ENCODE data around the gene TMEM123.
A peak's percentile ranks its signal among the peaks of the same experiment; 100 is the strongest.
"Not testable (repeated sequence)": the region's sequence is repeated elsewhere in the genome, so short reads cannot be mapped to it uniquely, and the experiment has no call there.

TMEM123 gene

DNA sequence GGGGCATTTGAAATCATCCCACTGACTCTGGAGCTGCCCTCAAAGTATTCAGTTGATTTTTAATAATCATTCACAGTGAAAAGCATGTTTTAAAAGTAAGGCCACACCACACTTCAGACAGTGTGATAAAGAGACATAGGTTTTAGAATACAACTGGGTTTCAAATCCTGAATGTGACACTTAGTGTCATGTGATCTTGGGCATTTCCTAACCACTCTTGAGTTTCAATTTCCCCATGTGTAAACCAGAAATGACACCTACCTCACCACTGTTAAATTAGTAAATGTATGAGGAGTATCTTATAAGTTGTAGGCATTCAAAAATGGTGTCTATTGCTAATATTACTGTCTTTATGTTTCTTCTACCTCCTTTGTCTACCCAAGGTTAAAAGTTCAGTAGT, 5.4 kb downstream of the TMEM123 start:
- no peak for TF ChIP-seq PAX5 (IDR thresholded peaks at IDR 0.05; ENCODE audit: insufficient read depth, low read length, severe bottlenecking)
- no peak for TF ChIP-seq SPI1 (IDR thresholded peaks at IDR 0.05; ENCODE audit: low read depth, low read length)
- TF ChIP-seq TAF1 (IDR thresholded peaks at IDR 0.05; ENCODE audit: low read depth, low read length) = no peak
- DNase-seq (ENCODE audit: insufficient read length, low spot score) (no peak), FAIRE-seq (peak; percentile 5)

DNA sequence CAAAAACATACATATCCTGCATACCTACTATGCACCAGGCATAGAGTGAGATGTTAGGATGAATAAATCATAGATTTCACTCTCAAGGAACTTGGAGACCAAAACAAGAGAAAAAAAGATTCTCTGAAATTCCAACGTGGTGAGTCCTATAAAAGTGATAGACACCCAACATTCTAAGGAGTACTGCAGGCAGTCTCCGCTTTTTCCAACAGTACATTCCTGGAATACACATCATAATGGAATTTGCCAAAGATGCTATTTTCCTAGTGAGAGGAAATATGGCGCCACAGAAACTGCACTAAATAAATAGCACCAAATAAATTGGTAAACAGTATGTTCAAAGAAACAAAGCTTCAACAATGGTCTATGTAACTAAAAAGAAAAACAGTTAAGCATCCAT, 6.0 kb downstream of the TMEM123 start:
- TF ChIP-seq POLR2A (IDR thresholded peaks at IDR 0.05; ENCODE audit: low read depth, low read length) = no peak
- TF ChIP-seq POU2F2 (IDR thresholded peaks at IDR 0.05; ENCODE audit: low read depth, low read length) = no peak
- no peak for TF ChIP-seq SPI1 (IDR thresholded peaks at IDR 0.05; ENCODE audit: low read depth, low read length)
- TF ChIP-seq PAX5 (IDR thresholded peaks at IDR 0.05; ENCODE audit: insufficient read depth, low read length, severe bottlenecking) = no peak
- TF ChIP-seq POLR2AphosphoS5 (IDR thresholded peaks at IDR 0.05; ENCODE audit: low read depth, low read length) = no peak
- no peak for TF ChIP-seq TAF1 (IDR thresholded peaks at IDR 0.05; ENCODE audit: low read depth, low read length)
- no peak for DNase-seq (ENCODE audit: insufficient read length, low spot score)
- FAIRE-seq = no peak

DNA sequence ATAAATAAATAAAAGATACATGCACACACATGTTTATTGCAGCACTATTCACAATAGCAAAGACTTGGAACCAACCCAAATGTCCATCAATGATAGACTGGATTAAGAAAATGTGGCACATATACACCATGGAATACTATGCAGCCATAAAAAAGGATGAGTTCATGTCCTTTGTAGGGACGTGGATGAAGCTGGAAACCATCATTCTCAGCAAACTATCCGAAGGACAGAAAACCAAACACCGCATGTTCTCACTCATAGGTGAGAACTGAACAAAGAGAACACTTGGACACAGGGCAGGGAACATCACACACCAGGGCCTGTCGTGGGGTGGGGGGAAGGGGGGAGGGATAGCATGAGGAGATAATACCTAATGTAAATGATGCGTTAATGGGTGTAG, 7.9 kb downstream of the TMEM123 start:
- FAIRE-seq = not testable (repeated sequence)

DNA sequence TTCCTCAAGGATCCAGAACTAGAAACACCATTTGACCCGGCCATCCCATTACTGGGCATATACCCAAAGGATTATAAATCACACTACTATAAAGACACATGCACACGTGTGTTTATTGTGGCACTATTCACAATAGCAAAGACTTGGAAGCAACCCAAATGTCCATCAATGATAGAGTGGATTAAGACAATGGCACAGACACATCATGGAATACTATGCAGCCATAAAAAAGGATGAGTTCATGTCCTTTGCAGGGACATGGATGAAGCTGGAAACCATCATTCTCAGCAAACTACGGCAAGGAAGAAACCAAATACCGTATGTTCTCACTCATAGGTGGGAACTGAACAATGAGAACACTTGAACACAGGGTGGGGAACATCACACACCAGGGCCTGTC, 8.4 kb downstream of the TMEM123 start:
- DNase-seq (ENCODE audit: insufficient read length, low spot score); FAIRE-seq: not testable (repeated sequence)

More for the DNA sequence above, 7.9 kb downstream of the TMEM123 start:
- not testable (repeated sequence) for DNase-seq (ENCODE audit: insufficient read length, low spot score)

DNA sequence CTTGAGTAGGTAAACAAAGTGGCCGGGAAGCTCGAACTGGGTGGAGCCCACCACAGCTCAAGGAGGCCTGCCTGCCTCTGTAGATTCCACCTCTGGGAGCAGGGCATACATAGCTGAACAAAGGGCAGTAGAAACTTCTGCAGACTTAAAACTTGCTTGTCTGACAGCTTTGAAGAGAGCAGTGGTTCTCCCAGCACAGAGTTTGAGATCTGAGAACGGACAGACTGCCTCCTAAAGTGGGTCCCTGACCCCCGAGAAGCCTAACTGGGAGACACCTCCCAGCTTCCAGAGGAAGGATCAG, 13.6 kb downstream of the TMEM123 start:
- not testable (repeated sequence) for FAIRE-seq; DNase-seq (ENCODE audit: insufficient read length, low spot score)

DNA sequence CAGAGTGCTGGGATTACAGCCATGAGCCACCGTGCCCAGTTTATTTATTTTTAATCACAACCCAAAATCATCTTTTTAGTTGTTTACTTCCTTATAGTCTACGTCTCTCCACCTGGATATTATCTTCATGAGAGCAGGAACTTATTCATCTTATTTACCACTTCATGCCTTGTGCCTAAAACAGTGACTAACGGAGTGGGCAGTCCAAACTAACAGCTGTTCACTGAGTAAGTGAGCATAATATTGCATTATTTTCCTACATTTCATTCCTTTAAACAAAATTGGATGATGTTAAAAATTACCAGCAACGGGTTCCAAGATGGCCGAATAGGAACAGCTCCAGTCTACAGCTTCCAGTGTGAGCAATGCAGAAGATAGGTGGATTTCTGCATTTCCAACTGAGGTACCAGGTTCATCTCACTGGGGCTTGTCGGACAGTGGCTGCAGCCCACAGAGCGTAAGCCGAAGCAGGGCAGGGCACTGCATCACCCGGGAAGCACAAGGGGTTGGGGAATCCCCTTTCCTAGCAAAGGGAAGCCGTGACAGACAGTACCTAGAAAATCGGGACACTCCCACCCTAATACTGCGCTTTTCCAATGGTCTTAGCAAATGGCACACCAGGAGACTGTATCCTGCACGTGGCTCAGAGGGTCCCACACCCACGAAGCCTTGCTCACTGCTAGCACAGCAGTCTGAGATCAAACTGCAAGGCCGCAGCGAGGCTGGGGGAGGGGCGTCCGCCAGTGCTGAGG, 14.1 kb downstream of the TMEM123 start:
- TF ChIP-seq TAF1 (IDR thresholded peaks at IDR 0.05; ENCODE audit: low read depth, low read length) = no peak
- no peak for TF ChIP-seq SPI1 (IDR thresholded peaks at IDR 0.05; ENCODE audit: low read depth, low read length)
- TF ChIP-seq PAX5 (IDR thresholded peaks at IDR 0.05; ENCODE audit: insufficient read depth, low read length, severe bottlenecking) = no peak
- TF ChIP-seq POU2F2 (IDR thresholded peaks at IDR 0.05; ENCODE audit: low read depth, low read length) = no peak
- no peak for TF ChIP-seq POLR2AphosphoS5 (IDR thresholded peaks at IDR 0.05; ENCODE audit: low read depth, low read length)
- no peak for TF ChIP-seq POLR2A (IDR thresholded peaks at IDR 0.05; ENCODE audit: low read depth, low read length)
- no peak for DNase-seq (ENCODE audit: insufficient read length, low spot score)
- no peak for FAIRE-seq

DNA sequence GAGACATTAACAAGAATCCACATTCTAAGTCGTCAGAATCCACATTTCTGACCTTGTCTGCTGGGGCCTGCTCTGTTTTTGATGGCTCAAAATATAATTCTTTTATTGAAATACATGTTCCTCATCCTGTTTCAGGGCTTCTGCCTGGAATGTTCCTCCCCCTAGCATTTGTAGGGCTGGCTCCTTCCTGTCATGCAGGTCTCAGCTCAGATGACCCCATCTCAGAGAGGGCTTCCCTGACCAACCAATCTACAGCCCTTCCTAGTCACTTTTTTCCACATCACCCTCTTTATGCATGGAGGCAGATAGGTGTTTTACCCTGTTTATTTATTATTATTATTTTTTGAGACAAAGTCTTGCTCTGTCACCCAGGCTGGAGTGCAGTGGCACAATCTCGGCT, 14.8 kb downstream of the TMEM123 start:
- DNase-seq (ENCODE audit: insufficient read length, low spot score) (no peak), FAIRE-seq (no peak)
- TF ChIP-seq POLR2A (IDR thresholded peaks at IDR 0.05; ENCODE audit: low read depth, low read length) (no peak), POU2F2 (IDR thresholded peaks at IDR 0.05; ENCODE audit: low read depth, low read length) (no peak), POLR2AphosphoS5 (IDR thresholded peaks at IDR 0.05; ENCODE audit: low read depth, low read length) (no peak), TAF1 (IDR thresholded peaks at IDR 0.05; ENCODE audit: low read depth, low read length) (no peak)

DNA sequence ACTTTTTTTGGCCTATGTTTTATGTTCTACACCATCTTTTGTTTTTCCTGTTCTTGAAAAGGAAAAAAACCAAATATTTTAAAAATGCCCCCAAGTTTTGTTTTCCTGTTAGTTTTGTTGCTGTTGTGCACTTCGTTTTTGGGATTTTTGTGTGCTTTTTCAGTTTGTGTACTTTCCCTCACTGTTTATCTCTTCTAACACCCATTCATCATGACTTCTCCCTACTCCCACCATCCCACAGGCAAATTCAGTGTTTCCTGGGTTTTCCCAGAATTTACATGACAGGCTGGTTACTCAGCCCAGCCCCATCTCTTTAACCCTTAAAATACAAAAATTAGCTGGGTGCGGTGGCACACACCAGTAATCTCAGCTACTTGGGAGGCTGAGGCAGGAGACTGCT, 15.6 kb downstream of the TMEM123 start:
- no peak for FAIRE-seq
- TF ChIP-seq POLR2AphosphoS5 (IDR thresholded peaks at IDR 0.05; ENCODE audit: low read depth, low read length) (no peak), POLR2A (IDR thresholded peaks at IDR 0.05; ENCODE audit: low read depth, low read length) (no peak), SPI1 (IDR thresholded peaks at IDR 0.05; ENCODE audit: low read depth, low read length) (no peak), PAX5 (IDR thresholded peaks at IDR 0.05; ENCODE audit: insufficient read depth, low read length, severe bottlenecking) (no peak), POU2F2 (IDR thresholded peaks at IDR 0.05; ENCODE audit: low read depth, low read length) (no peak), TAF1 (IDR thresholded peaks at IDR 0.05; ENCODE audit: low read depth, low read length) (no peak)
- DNase-seq (ENCODE audit: insufficient read length, low spot score) = no peak

DNA sequence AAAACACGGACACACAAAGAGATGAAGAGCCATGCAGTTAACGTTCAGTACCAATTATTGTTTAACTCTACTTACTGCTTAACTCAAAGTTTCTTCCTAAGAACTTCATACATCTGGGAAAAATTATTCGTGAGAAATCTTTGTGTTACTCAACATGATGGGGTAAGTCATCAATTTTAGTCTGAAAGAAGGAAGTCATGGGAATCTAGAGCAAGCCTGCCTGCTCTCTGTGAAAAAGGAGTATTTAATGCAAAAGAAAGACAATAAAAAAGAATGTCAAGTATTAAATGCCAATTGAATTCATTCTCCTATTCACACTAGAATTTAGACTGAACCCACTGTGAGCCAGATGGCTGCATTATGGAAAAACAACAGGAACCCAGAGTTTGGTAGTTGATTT, 16.0 kb downstream of the TMEM123 start:
- FAIRE-seq (no peak), DNase-seq (ENCODE audit: insufficient read length, low spot score) (no peak)
- TF ChIP-seq SPI1 (IDR thresholded peaks at IDR 0.05; ENCODE audit: low read depth, low read length) (no peak), POLR2AphosphoS5 (IDR thresholded peaks at IDR 0.05; ENCODE audit: low read depth, low read length) (no peak), POLR2A (IDR thresholded peaks at IDR 0.05; ENCODE audit: low read depth, low read length) (no peak), POU2F2 (IDR thresholded peaks at IDR 0.05; ENCODE audit: low read depth, low read length) (no peak), PAX5 (IDR thresholded peaks at IDR 0.05; ENCODE audit: insufficient read depth, low read length, severe bottlenecking) (no peak), TAF1 (IDR thresholded peaks at IDR 0.05; ENCODE audit: low read depth, low read length) (no peak)

DNA sequence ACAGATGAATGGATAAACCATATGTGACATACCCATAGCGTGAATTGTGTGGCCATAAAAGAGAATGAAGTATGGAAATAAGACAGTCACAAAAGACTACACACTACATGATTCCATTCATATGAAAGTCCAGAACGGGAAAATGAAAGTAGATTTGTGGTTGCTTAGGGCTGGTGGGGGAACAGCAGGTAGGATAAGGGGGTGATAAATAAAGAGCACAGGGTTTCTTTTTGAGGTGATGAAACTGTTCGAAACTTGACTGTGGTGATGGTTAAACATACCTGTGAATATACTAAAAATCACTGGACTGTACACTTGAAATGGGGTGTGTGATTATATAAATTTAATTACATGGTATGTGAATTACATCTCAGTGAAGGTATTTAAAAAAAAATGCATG, 16.9 kb downstream of the TMEM123 start:
- TF ChIP-seq POLR2A (IDR thresholded peaks at IDR 0.05; ENCODE audit: low read depth, low read length) = no peak
- no peak for TF ChIP-seq TAF1 (IDR thresholded peaks at IDR 0.05; ENCODE audit: low read depth, low read length)
- no peak for TF ChIP-seq SPI1 (IDR thresholded peaks at IDR 0.05; ENCODE audit: low read depth, low read length)
- no peak for TF ChIP-seq POU2F2 (IDR thresholded peaks at IDR 0.05; ENCODE audit: low read depth, low read length)
- TF ChIP-seq PAX5 (IDR thresholded peaks at IDR 0.05; ENCODE audit: insufficient read depth, low read length, severe bottlenecking) = no peak
- no peak for TF ChIP-seq POLR2AphosphoS5 (IDR thresholded peaks at IDR 0.05; ENCODE audit: low read depth, low read length)
- FAIRE-seq = no peak
- DNase-seq (ENCODE audit: insufficient read length, low spot score) = no peak

DNA sequence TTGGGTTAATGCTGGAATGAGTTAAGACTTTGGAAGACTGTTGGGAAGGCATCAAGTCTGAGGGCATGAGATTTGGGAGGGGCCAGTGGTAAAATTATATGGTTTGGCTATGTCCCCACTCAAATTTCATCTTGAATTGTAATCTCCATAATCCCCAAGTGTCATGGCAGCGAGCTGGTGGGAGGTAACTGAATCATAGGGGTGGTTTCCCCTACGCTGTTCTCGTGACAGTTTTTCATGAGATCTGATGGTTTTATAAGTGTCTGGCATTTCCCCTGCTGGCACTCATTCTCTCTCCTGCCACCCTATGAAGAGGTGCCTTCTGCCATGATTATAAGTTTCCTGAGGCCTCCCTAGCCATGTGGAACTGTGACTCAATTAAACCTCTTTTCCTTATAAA, 19.0 kb downstream of the TMEM123 start:
- not testable (repeated sequence) for DNase-seq (ENCODE audit: insufficient read length, low spot score); FAIRE-seq

DNA sequence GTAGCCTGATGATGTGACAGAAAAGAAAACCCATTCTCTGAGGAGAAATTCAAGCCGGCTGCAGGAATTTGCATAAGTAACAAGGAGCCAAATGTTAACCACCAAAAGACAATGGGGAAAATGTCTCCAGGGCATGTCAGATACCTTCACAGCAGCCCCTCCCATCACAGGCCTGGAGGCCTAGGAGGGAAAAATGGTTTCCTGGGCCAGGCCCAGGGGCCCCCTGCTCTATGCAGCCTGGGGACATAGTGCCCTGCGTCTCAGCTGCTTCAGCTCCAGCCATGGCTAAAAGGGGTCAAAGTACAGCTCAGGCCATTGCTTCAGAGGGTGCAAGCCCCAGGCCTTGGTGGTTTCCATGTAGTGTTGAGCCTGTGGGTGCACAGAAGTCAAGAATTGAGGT, 20.0 kb downstream of the TMEM123 start:
- not testable (repeated sequence) for DNase-seq (ENCODE audit: insufficient read length, low spot score); FAIRE-seq

All from GM12891 (cell line).